K562 (cell line): Measurements from ENCODE around the gene TK1. TPM values are rescaled to one million over a fixed set of nuclear protein-coding genes. Genes with fewer than 3 reads are reported as not detected.

Experiments used
- CEBPB ChIP-seq: fragments of 450-650 bp; IDR thresholded peaks from 2 replicates; pipeline ENCODE4 v1.6.1; 2016; ENCODE audit warnings: missing genetic modification characterization, missing compliant biosample characterization
- CREBBP ChIP-seq: IDR thresholded peaks from one replicate; pipeline ENCODE4 v1.6.1; 2012; ENCODE audit warnings: low read depth, mild to moderate bottlenecking, control low read depth, inconsistent platforms, low read length
- DPF2 ChIP-seq: fragments of 450-650 bp; IDR thresholded peaks from 2 replicates; pipeline ENCODE4 v1.6.1; 2016
- ESRRB ChIP-seq: fragments of 250-450 bp; sonication (Bioruptor Pico); IDR thresholded peaks from 2 replicates; pipeline ENCODE4 v1.5.0; 2020; ENCODE audit warnings: mild to moderate bottlenecking, moderate library complexity, borderline replicate concordance
- HDAC8 ChIP-seq: fragments of 450-650 bp; IDR thresholded peaks from 2 replicates; pipeline ENCODE4 v1.6.1; 2016; ENCODE audit warnings: mild to moderate bottlenecking, missing genetic modification characterization, moderate library complexity, missing compliant biosample characterization
- HDGF ChIP-seq: fragments of 450-650 bp; IDR thresholded peaks from 2 replicates; pipeline ENCODE4 v1.6.1; 2016
- NFE2L1 ChIP-seq: fragments of 450-650 bp; IDR thresholded peaks from 2 replicates; pipeline ENCODE4 v1.6.1; 2016; ENCODE audit warnings: missing genetic modification characterization, low read depth, mild to moderate bottlenecking, missing compliant biosample characterization, moderate library complexity, borderline replicate concordance
- POU5F1 ChIP-seq: fragments of 150-350 bp; IDR thresholded peaks from 2 replicates; pipeline ENCODE4 v1.6.1; 2014; ENCODE audit warnings: borderline replicate concordance, low read length, low read depth, mild to moderate bottlenecking; ENCODE audit not compliant: partially characterized antibody
- RFX1 ChIP-seq: fragments of 450-650 bp; IDR thresholded peaks from 2 replicates; pipeline ENCODE4 v1.6.1; 2016; ENCODE audit warnings: mild to moderate bottlenecking, moderate library complexity
- SETDB1 ChIP-seq: IDR thresholded peaks from one replicate; pipeline ENCODE4 v1.6.1; 2012; ENCODE audit warnings: low read length, control low read depth, inconsistent platforms
- SIN3A ChIP-seq, 2 experiments: fragments of 150-350 bp in 1 of 2; IDR thresholded peaks; 2 replicates each; pipeline ENCODE4 v1.6.1; 2011 to 2016; ENCODE audit warnings: borderline replicate concordance in 2 of 2, low read depth in 2 of 2, low read length in 2 of 2, mild to moderate bottlenecking in 2 of 2, moderate library complexity in 2 of 2; ENCODE audit not compliant: control insufficient read depth in 1 of 2
- ZNF184 ChIP-seq: sonication (generic); formaldehyde crosslinking; IDR thresholded peaks from 2 replicates; pipeline ENCODE4 v1.5.0; 2020; ENCODE audit warnings: missing genetic modification reagents
- ZNF212 ChIP-seq: fragments of 450-650 bp; formaldehyde crosslinking; IDR thresholded peaks from 2 replicates; pipeline ENCODE4 v1.4.0; 2020; ENCODE audit warnings: mild to moderate bottlenecking
- polyA plus RNA-seq, 8 experiments: library from polyadenylated mRNA; depleted of rRNA in 4 of 8; stranded (reverse) in 5 of 8; unstranded in 3 of 8; fragments of >200 nt; fragmentation: Nextera tagmentation in 2 of 8; fragmentation: Illumina TruSeq in 1 of 8; extraction: Ambion mirVana in 2 of 8; extraction: Trizol in 1 of 8; gene quantifications; 2 replicates each; pipeline versions ENCODE4 v1.2.1 to v1.2.3, GENCODE V29; 2011 to 2014; ENCODE audit warnings: inconsistent platforms in 1 of 8, missing spikeins in 1 of 8
- total RNA-seq, 7 experiments: library from RNA; depleted of rRNA in 6 of 7; stranded (reverse); fragments of >200 nt in 6 of 7; fragmentation: Illumina TruSeq in 2 of 7; extraction: Trizol in 2 of 7; gene quantifications; 2 replicates each; pipeline versions ENCODE4 v1.2.1 to v1.2.3, GENCODE V29; 2011 to 2021; ENCODE audit warnings: low replicate concordance in 1 of 7
- TF ChIP-seq, protein P1 (sequence below): fragments of 450-650 bp; formaldehyde crosslinking; IDR thresholded peaks from 2 replicates; pipeline ENCODE4 v1.4.0; 2022; ENCODE audit warnings: missing genetic modification characterization
- TF ChIP-seq, protein P2 (sequence below): fragments of 200-800 bp; sonication (Bioruptor generic); IDR thresholded peaks from 2 replicates; pipeline ENCODE4 v1.6.1; 2017; ENCODE audit warnings: missing genetic modification characterization, missing compliant biosample characterization
- TF ChIP-seq, protein P3 (sequence below): fragments of 450-650 bp; IDR thresholded peaks from 2 replicates; pipeline ENCODE4 v1.6.1; 2017; ENCODE audit warnings: antibody characterized with exemption, mild to moderate bottlenecking
- TF ChIP-seq, protein P4 (sequence below): IDR thresholded peaks from 2 replicates; pipeline ENCODE4 v1.6.1; 2011; ENCODE audit warnings: borderline replicate concordance, low read depth, mild to moderate bottlenecking, moderate library complexity, low read length; ENCODE audit not compliant: insufficient read depth, poor library complexity, severe bottlenecking

The TK1 gene
- total and polyA plus RNA-seq, 9 of the 15 experiments (the other 6 are each of a cell fraction or from before 2014, with no cell fraction given): 8.4 to 280 (median 103) TPM

DNA sequence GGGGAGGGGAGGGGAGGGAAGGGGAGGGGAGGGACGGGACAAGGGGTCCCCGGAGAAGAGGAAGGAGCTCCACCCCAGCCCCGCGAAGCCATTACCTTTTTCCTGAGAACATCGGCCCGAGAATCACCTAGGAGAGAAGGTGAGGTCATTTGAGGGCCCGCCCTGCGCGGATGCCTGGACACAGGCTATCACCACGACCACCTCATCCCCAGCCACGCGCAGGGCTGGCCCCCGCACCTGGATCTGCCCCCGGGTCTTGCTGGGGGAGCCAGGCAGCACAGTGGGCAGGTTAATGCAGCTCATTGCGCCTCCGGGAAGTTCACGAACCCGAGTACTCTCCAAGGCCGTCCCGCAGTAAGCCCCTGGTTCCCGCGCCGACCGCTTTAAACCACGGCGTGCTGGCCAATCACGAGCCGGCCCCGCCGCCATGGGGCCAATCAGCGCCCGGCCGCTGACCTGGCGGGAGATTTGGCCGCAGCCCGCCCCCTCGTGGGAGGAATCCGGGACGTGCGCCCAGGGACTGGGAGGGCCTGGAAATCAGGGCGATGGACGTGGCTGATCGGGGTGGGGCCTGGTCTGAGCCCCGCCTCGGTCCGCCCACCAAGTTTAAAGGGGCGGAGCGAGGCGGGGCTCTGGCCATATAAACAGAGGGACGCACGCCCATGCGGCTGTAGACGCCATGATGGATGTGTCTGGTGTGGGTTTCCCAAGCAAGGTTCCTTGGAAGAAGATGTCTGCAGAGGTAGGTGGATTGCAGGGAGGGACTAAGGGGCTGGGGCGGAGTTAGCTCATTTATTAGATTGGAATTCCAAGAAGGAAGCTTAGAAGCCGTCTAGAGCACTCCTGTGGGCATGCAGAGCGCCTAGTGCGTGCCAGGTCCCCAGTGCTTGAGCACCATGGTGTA is at the start of gene TK1, which contains the start of gene AFMID (continued):
- TF ChIP-seq, protein P1, sequence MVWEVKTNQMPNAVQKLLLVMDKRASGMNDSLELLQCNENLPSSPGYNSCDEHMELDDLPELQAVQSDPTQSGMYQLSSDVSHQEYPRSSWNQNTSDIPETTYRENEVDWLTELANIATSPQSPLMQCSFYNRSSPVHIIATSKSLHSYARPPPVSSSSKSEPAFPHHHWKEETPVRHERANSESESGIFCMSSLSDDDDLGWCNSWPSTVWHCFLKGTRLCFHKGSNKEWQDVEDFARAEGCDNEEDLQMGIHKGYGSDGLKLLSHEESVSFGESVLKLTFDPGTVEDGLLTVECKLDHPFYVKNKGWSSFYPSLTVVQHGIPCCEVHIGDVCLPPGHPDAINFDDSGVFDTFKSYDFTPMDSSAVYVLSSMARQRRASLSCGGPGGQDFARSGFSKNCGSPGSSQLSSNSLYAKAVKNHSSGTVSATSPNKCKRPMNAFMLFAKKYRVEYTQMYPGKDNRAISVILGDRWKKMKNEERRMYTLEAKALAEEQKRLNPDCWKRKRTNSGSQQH (CRISPR knock-in tag): 0 out of 2 replicates have a peak, but pooled peaks have one; percentile 52
- no peak for TF ChIP-seq ZNF212 (CRISPR knock-in tag)
- TF ChIP-seq POU5F1: no peak
- TF ChIP-seq NFE2L1 (tag): no peak
- no peak for TF ChIP-seq SETDB1
- no peak for TF ChIP-seq HDGF
- TF ChIP-seq DPF2: no peak
- no peak for TF ChIP-seq CEBPB (tag)
- TF ChIP-seq HDAC8: 0 out of 2 replicates have a peak, but pooled peaks have one; percentile 66
- TF ChIP-seq CREBBP: no peak
- TF ChIP-seq, protein P2, sequence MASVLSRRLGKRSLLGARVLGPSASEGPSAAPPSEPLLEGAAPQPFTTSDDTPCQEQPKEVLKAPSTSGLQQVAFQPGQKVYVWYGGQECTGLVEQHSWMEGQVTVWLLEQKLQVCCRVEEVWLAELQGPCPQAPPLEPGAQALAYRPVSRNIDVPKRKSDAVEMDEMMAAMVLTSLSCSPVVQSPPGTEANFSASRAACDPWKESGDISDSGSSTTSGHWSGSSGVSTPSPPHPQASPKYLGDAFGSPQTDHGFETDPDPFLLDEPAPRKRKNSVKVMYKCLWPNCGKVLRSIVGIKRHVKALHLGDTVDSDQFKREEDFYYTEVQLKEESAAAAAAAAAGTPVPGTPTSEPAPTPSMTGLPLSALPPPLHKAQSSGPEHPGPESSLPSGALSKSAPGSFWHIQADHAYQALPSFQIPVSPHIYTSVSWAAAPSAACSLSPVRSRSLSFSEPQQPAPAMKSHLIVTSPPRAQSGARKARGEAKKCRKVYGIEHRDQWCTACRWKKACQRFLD: no peak
- TF ChIP-seq, protein P3, sequence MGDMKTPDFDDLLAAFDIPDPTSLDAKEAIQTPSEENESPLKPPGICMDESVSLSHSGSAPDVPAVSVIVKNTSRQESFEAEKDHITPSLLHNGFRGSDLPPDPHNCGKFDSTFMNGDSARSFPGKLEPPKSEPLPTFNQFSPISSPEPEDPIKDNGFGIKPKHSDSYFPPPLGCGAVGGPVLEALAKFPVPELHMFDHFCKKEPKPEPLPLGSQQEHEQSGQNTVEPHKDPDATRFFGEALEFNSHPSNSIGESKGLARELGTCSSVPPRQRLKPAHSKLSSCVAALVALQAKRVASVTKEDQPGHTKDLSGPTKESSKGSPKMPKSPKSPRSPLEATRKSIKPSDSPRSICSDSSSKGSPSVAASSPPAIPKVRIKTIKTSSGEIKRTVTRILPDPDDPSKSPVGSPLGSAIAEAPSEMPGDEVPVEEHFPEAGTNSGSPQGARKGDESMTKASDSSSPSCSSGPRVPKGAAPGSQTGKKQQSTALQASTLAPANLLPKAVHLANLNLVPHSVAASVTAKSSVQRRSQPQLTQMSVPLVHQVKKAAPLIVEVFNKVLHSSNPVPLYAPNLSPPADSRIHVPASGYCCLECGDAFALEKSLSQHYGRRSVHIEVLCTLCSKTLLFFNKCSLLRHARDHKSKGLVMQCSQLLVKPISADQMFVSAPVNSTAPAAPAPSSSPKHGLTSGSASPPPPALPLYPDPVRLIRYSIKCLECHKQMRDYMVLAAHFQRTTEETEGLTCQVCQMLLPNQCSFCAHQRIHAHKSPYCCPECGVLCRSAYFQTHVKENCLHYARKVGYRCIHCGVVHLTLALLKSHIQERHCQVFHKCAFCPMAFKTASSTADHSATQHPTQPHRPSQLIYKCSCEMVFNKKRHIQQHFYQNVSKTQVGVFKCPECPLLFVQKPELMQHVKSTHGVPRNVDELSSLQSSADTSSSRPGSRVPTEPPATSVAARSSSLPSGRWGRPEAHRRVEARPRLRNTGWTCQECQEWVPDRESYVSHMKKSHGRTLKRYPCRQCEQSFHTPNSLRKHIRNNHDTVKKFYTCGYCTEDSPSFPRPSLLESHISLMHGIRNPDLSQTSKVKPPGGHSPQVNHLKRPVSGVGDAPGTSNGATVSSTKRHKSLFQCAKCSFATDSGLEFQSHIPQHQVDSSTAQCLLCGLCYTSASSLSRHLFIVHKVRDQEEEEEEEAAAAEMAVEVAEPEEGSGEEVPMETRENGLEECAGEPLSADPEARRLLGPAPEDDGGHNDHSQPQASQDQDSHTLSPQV: 0 out of 2 replicates have a peak, but pooled peaks have one; percentile 45
- peak; percentile 89 to 90 for TF ChIP-seq SIN3A (IDR thresholded peaks at IDR 0.05; ENCODE audit: borderline replicate concordance in 2 of 2, control insufficient read depth in 1 of 2, low read depth in 2 of 2, low read length in 2 of 2)
- TF ChIP-seq ZNF184: no peak
- no peak for TF ChIP-seq RFX1
- no peak for TF ChIP-seq ESRRB
- TF ChIP-seq, protein P4, sequence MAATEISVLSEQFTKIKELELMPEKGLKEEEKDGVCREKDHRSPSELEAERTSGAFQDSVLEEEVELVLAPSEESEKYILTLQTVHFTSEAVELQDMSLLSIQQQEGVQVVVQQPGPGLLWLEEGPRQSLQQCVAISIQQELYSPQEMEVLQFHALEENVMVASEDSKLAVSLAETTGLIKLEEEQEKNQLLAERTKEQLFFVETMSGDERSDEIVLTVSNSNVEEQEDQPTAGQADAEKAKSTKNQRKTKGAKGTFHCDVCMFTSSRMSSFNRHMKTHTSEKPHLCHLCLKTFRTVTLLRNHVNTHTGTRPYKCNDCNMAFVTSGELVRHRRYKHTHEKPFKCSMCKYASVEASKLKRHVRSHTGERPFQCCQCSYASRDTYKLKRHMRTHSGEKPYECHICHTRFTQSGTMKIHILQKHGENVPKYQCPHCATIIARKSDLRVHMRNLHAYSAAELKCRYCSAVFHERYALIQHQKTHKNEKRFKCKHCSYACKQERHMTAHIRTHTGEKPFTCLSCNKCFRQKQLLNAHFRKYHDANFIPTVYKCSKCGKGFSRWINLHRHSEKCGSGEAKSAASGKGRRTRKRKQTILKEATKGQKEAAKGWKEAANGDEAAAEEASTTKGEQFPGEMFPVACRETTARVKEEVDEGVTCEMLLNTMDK: peak; percentile 99
